Left lung (tissue), 10 donors: ENCODE data around the gene PODN. TPM values are rescaled to one million over a fixed set of nuclear protein-coding genes. Genes with fewer than 3 reads are reported as not detected.
A peak's percentile ranks its signal among the peaks of the same experiment; 100 is the strongest.

Source experiments
- ATAC-seq: fragments of 200-7000 bp; cut with Tn5 transposase; one replicate; pipeline ENCODE4 v1.9.1; 2020; ENCODE audit warnings: moderate library complexity
- DNase-seq, 4 donors: peaks; one replicate each; pipeline ENCODE4 v3.0.0-alpha.2; 2013 to 2020
- H3K27ac ChIP-seq, 2 donors: fragments of 200-600 bp; sonication (generic) in 1 of 2; one replicate each; pipeline versions ENCODE4 v1.5.0 to v1.8.0; 2020 to 2021
- H3K27me3 ChIP-seq, 2 donors: fragments of 200-600 bp; sonication (generic) in 1 of 2; one replicate each; pipeline versions ENCODE4 v1.5.0 to v1.8.0; 2020 to 2021
- H3K36me3 ChIP-seq, 2 donors: fragments of 200-600 bp; sonication (generic) in 1 of 2; one replicate each; pipeline versions ENCODE4 v1.5.0 to v1.8.0; 2020 to 2021
- H3K4me1 ChIP-seq, 2 donors: fragments of 200-600 bp; one replicate each; pipeline ENCODE4 v1.8.0; 2021
- H3K4me3 ChIP-seq, 2 donors: fragments of 200-600 bp; sonication (generic) in 1 of 2; one replicate each; pipeline versions ENCODE4 v1.5.0 to v1.8.0; 2020 to 2021; ENCODE audit warnings: mild to moderate bottlenecking in 1 of 2
- H3K9me3 ChIP-seq, 2 donors: fragments of 200-600 bp; sonication (generic) in 1 of 2; one replicate each; pipeline versions ENCODE4 v1.5.0 to v1.8.0; 2020 to 2021
- CTCF ChIP-seq, 2 donors: fragments of 200-600 bp; sonication (generic) in 1 of 2; IDR thresholded peaks; one replicate each; pipeline versions ENCODE4 v1.5.0 to v1.8.0; 2021; ENCODE audit warnings: antibody characterized with exemption in 2 of 2
- intact Hi-C, 2 donors: fragments of 100-400 bp; cut with DNase I; formaldehyde crosslinking; loops; one replicate each; pipeline versions ENCODE4 v1.11.2 to v1.14.2; 2022
- polyA plus RNA-seq, 6 donors: library from polyadenylated mRNA; unstranded; fragments of 120-200 nt; gene quantifications; one replicate each; pipeline ENCODE4 v1.2.1, GENCODE V29; 2013; ENCODE audit not compliant: insufficient read length in 6 of 6
- total RNA-seq, 2 donors: library from RNA; stranded (reverse); fragmentation: NEBNext Ultra II Directional; extraction: Animal tissue kit (Norgen Biotek cat#: 25700); gene quantifications; one replicate each; pipeline ENCODE4 v1.2.1, GENCODE V29; 2021
- donor health status: DM: no; HTN: yes; CAD: no.
- donor health status: DM: no; HTN: no; CAD: no.

Gene PODN
- total and polyA plus RNA-seq, 8 donors, result 10.5 to 48.8 (median 12.1) TPM

GRCh38 chr1:53043271-53043670 is 18.7 kb upstream of the PODN start:
- Histone ChIP-seq H3K27ac (no peak overlapping the region), H3K4me1 (peaks cover 9% of the 10 kb centered on the region in 2 donors), H3K27me3 (no peaks in the 10 kb centered on the region), H3K36me3 (peaks cover 0 to 54% of the 10 kb centered on the region in 2 donors), H3K4me3 (no peak overlapping the region), H3K9me3 (no peaks in the 10 kb centered on the region)
- ATAC-seq (no peak), DNase-seq (no peak)
- intact Hi-C loops, result no loop called here
- no peak for TF ChIP-seq CTCF (IDR thresholded peaks at IDR 0.05)

GRCh38 chr1:53044926-53045325 is 17.1 kb upstream of the PODN start:
- intact Hi-C loops, result no loop called here
- Histone ChIP-seq H3K9me3 (no peaks in the 10 kb centered on the region), H3K36me3 (peaks cover 0 to 55% of the 10 kb centered on the region in 2 donors), H3K4me1 (peaks cover 9 to 14% of the 10 kb centered on the region in 2 donors), H3K27me3 (no peaks in the 10 kb centered on the region), H3K27ac (no peak overlapping the region), H3K4me3 (no peak overlapping the region)
- ATAC-seq (no peak), DNase-seq (no peak)
- no peak for TF ChIP-seq CTCF (IDR thresholded peaks at IDR 0.05)

GRCh38 chr1:53046930-53047329 is 15.1 kb upstream of the PODN start:
- peak; percentile 50 for ATAC-seq
- intact Hi-C loops, result no loop called here
- H3K27ac ChIP-seq, result no peak overlapping the region

GRCh38 chr1:53047737-53048736 is 14.0 kb upstream of the PODN start:
- DNase-seq, result no peak
- H3K27me3 ChIP-seq, result no peaks in the 10 kb centered on the region
- H3K27ac ChIP-seq, result no peak overlapping the region
- intact Hi-C loops, result no loop called here
- no peak overlapping the region for H3K4me3 ChIP-seq
- no peaks in the 10 kb centered on the region for H3K9me3 ChIP-seq
- ATAC-seq, result peak; percentile 35
- H3K4me1 ChIP-seq, result peaks cover 9 to 18% of the 10 kb centered on the region in 2 donors
- no peak for TF ChIP-seq CTCF (IDR thresholded peaks at IDR 0.05)
- H3K36me3 ChIP-seq, result peaks cover 0 to 56% of the 10 kb centered on the region in 2 donors

More at GRCh38 chr1:53046930-53047329, 15.1 kb upstream of the PODN start:
- H3K9me3 ChIP-seq, result no peaks in the 10 kb centered on the region
- peaks cover 0 to 51% of the 10 kb centered on the region in 2 donors for H3K36me3 ChIP-seq
- DNase-seq, result no peak
- TF ChIP-seq CTCF (IDR thresholded peaks at IDR 0.05), result no peak
- no peak overlapping the region for H3K4me3 ChIP-seq
- no peaks in the 10 kb centered on the region for H3K27me3 ChIP-seq
- peaks cover 9 to 18% of the 10 kb centered on the region in 2 donors for H3K4me1 ChIP-seq

- H3K36me3 ChIP-seq, result peaks cover 0 to 61% of the 10 kb centered on the region in 2 donors
- intact Hi-C loops, result no loop called here
Measured at GRCh38 chr1:53048960-53049573, 12.9 kb upstream of the PODN start.

More at GRCh38 chr1:53048960-53049573, 12.9 kb upstream of the PODN start:
- no peaks in the 10 kb centered on the region for H3K9me3 ChIP-seq
- no peak for DNase-seq
- H3K27me3 ChIP-seq, result no peaks in the 10 kb centered on the region
- ATAC-seq, result no peak
- no peak overlapping the region for H3K4me3 ChIP-seq
- peaks cover 9 to 18% of the 10 kb centered on the region in 2 donors for H3K4me1 ChIP-seq
- H3K27ac ChIP-seq, result no peak overlapping the region
- no peak for TF ChIP-seq CTCF (IDR thresholded peaks at IDR 0.05)
